HepG2 (cell line): Measurements from ENCODE around the gene ANO4. TPM values are rescaled to one million over a fixed set of nuclear protein-coding genes. Genes with fewer than 3 reads are reported as not detected.

Source experiments
- ATAC-seq: fragments of 200-7000 bp; cut with Tn5 transposase; 3 replicates; pipeline ENCODE4 v1.9.1; 2020; ENCODE audit warnings: mild to moderate bottlenecking, moderate library complexity
- BruUV-seq: library from RNA; stranded (reverse); fragments of 400-500 nt; replicated peaks from 2 replicates; lab custom pipeline; 2021; lab: Mats Ljungman, UMichigan
- CTCF ChIA-PET: fragments of 300-600 bp; formaldehyde crosslinking; extraction: SDS; loops from one replicate; lab custom pipeline; 2021; ENCODE audit warnings: low total read pairs, inconsistent platforms, low intra/inter-chr PET ratio; lab: Yijun Ruan, JAX
- POLR2A ChIA-PET: fragments of 350-600 bp; sonication (Branson Sonifier 250); formaldehyde crosslinking; loops from one replicate; lab custom pipeline; 2020; ENCODE audit warnings: antibody characterized with exemption, inconsistent platforms; lab: Yijun Ruan, JAX
- DNase-seq: peaks from one replicate; pipeline ENCODE4 v3.0.0-alpha.2; 2015; ENCODE audit warnings: low spot score
- FAIRE-seq: peaks from 3 replicates; lab custom pipeline; 2011; peaks lifted over from hg19 to GRCh38; lab: Jason Lieb, UNC
- H2AFZ ChIP-seq: one replicate; pipeline ENCODE4 v1.6.1; 2011; ENCODE audit warnings: low read length, inconsistent platforms
- H3K27ac ChIP-seq: fragments of 300-600 bp; 3 replicates; pipeline ENCODE4 v1.8.0; 2011; ENCODE audit warnings: mixed run types, mild to moderate bottlenecking, mixed read lengths, low read length, inconsistent platforms; ENCODE audit not compliant: insufficient read depth; ENCODE audit errors: extremely low read length
- H3K27me3 ChIP-seq, 2 experiments: fragments of 200-600 bp in 1 of 2; 2 replicates in 1 of 2; 3 replicates in 1 of 2; pipeline versions ENCODE4 v1.6.0 to v1.8.0; 2011; ENCODE audit warnings: low read length in 2 of 2, mild to moderate bottlenecking in 2 of 2, moderate library complexity in 2 of 2, inconsistent platforms in 1 of 2; ENCODE audit not compliant: insufficient read depth in 2 of 2, control insufficient read depth in 1 of 2
- H3K36me3 ChIP-seq, 2 experiments: fragments of 200-600 bp in 1 of 2; replicated peaks in 1 of 2; 2 replicates in 1 of 2; 3 replicates in 1 of 2; pipeline versions ENCODE4 v1.5.1 to v1.8.0; 2011; ENCODE audit warnings: low read length in 2 of 2, inconsistent platforms in 1 of 2; ENCODE audit not compliant: insufficient read depth in 2 of 2, control insufficient read depth in 1 of 2
- H3K4me1 ChIP-seq: 2 replicates; pipeline ENCODE4 v1.5.1; 2012; ENCODE audit warnings: low read length, inconsistent platforms; ENCODE audit not compliant: insufficient read depth
- H3K4me2 ChIP-seq: 2 replicates; pipeline ENCODE4 v1.6.0; 2011; ENCODE audit warnings: low read depth, low read length, inconsistent platforms
- H3K4me3 ChIP-seq, 3 experiments: fragments of 200-600 bp in 1 of 3; sonication (generic), shearing (Covaris generic) in 1 of 3; replicated peaks in 1 of 3; 2 replicates each; pipeline ENCODE4 v1.5.1; 2011 to 2016; ENCODE audit warnings: low read length in 3 of 3, inconsistent platforms in 2 of 3, low read depth in 2 of 3, mild to moderate bottlenecking in 2 of 3, control low read depth in 1 of 3, mixed read lengths in 1 of 3; ENCODE audit not compliant: insufficient read depth in 1 of 3
- H3K79me2 ChIP-seq: one replicate; pipeline ENCODE4 v1.6.1; 2011; ENCODE audit warnings: low read length, inconsistent platforms; ENCODE audit not compliant: insufficient read depth
- H3K9ac ChIP-seq: 2 replicates; pipeline ENCODE4 v1.6.0; 2011; ENCODE audit warnings: mild to moderate bottlenecking, low read depth, low read length, inconsistent platforms; ENCODE audit not compliant: insufficient read depth
- H3K9me3 ChIP-seq: 2 replicates; pipeline ENCODE4 v1.5.1; 2012; ENCODE audit warnings: mild to moderate bottlenecking, low read length
- H4K20me1 ChIP-seq: 2 replicates; pipeline ENCODE4 v1.6.0; 2011; ENCODE audit warnings: inconsistent platforms, mild to moderate bottlenecking, low read length, moderate library complexity; ENCODE audit not compliant: insufficient read depth
- ARID3A ChIP-seq: IDR thresholded peaks from 2 replicates; pipeline ENCODE4 v1.6.1; 2012; ENCODE audit warnings: low read depth, low read length, improper control_type of control experiment
- CBX2 ChIP-seq, 2 experiments: fragments of 200-600 bp in 1 of 2; sonication (generic); formaldehyde crosslinking in 1 of 2; IDR thresholded peaks; 2 replicates each; pipeline versions ENCODE4 v1.7.0 to v1.8.1; 2018 to 2022; ENCODE audit warnings: low read depth in 2 of 2, low read length in 1 of 2, mild to moderate bottlenecking in 1 of 2, missing genetic modification reagents in 1 of 2
- ERF ChIP-seq: IDR thresholded peaks from 2 replicates; pipeline ENCODE4 v1.6.1; 2018; ENCODE audit warnings: missing biosample characterization, missing genetic modification reagents
- ETV5 ChIP-seq: IDR thresholded peaks from 2 replicates; pipeline ENCODE4 v1.6.1; 2018; ENCODE audit warnings: missing biosample characterization, missing genetic modification reagents, inconsistent platforms, borderline replicate concordance
- JARID2 ChIP-seq: sonication (generic); formaldehyde crosslinking; IDR thresholded peaks from 2 replicates; pipeline ENCODE4 v1.8.1; 2023; ENCODE audit warnings: missing genetic modification reagents, inconsistent platforms; ENCODE audit not compliant: insufficient replicate concordance
- KDM3A ChIP-seq: IDR thresholded peaks from 2 replicates; pipeline ENCODE4 v1.6.1; 2018; ENCODE audit warnings: low read depth, missing compliant biosample characterization
- MAFF ChIP-seq: IDR thresholded peaks from 2 replicates; pipeline ENCODE4 v1.6.1; 2011; ENCODE audit warnings: low read depth, low read length, improper control_type of control experiment
- MAFK ChIP-seq, 2 experiments: IDR thresholded peaks in 1 of 2; conservative IDR thresholded peaks in 1 of 2; 2 replicates each; pipeline ENCODE4 v1.6.1; 2011; ENCODE audit warnings: improper control_type of control experiment in 2 of 2, low read length in 2 of 2
- NFKB2 ChIP-seq: sonication (generic); formaldehyde crosslinking; IDR thresholded peaks from 2 replicates; pipeline ENCODE4 v1.4.0; 2020; ENCODE audit warnings: missing genetic modification reagents, borderline replicate concordance
- RERE ChIP-seq: IDR thresholded peaks from 2 replicates; pipeline ENCODE4 v1.6.1; 2016; ENCODE audit warnings: low read depth, missing genetic modification reagents, missing compliant biosample characterization
- RFX5 ChIP-seq: IDR thresholded peaks from 2 replicates; pipeline ENCODE4 v1.6.1; 2011; ENCODE audit warnings: low read depth, low read length, improper control_type of control experiment
- TBP ChIP-seq: sonication (generic); formaldehyde crosslinking; IDR thresholded peaks from 2 replicates; pipeline ENCODE4 v1.5.0; 2020; ENCODE audit warnings: missing genetic modification reagents
- ZMYM3 ChIP-seq: sonication (generic); formaldehyde crosslinking; IDR thresholded peaks from 2 replicates; pipeline ENCODE4 v1.5.1; 2020; ENCODE audit warnings: mild to moderate bottlenecking, missing genetic modification reagents
- ZNF296 ChIP-seq: sonication (generic); formaldehyde crosslinking; conservative IDR thresholded peaks from 2 replicates; pipeline ENCODE4 v1.5.0; 2020; ENCODE audit warnings: mild to moderate bottlenecking, missing genetic modification reagents
- ZNF451 ChIP-seq: sonication (generic); formaldehyde crosslinking; IDR thresholded peaks from 2 replicates; pipeline ENCODE4 v1.5.0; 2020; ENCODE audit warnings: mild to moderate bottlenecking, missing genetic modification reagents
- ZNF468 ChIP-seq: sonication (generic); formaldehyde crosslinking; IDR thresholded peaks from 2 replicates; pipeline ENCODE4 v1.8.0; 2022; ENCODE audit warnings: mild to moderate bottlenecking, moderate library complexity, missing genetic modification reagents
- ZNF704 ChIP-seq: sonication (generic); formaldehyde crosslinking; IDR thresholded peaks from 2 replicates; pipeline ENCODE4 v1.8.1; 2023; ENCODE audit warnings: mild to moderate bottlenecking, inconsistent platforms, moderate library complexity, missing genetic modification reagents, borderline replicate concordance
- WGBS: methylation state at CpG from one replicate; pipeline ENCODE4 v1.1.6; 2017; ENCODE audit warnings: low lambda C conversion rate; 5-methylcytosine and 5-hydroxymethylcytosine counted together
- in situ Hi-C: cut with HindIII; loops from 2 replicates; pipeline ENCODE4 v1.10.0; 2017; ENCODE audit warnings: low pct_unique_long_range_greater_than_20kb; ENCODE audit not compliant: extremely low pct_ligation_motif_present
- intact Hi-C: fragments of 100-400 bp; cut with micrococcal nuclease; formaldehyde crosslinking; loops from one replicate; pipeline ENCODE4 v1.10.0; 2022; ENCODE audit not compliant: unreplicated experiment
- polyA plus RNA-seq, 8 experiments: library from polyadenylated mRNA; depleted of rRNA in 3 of 8; stranded (reverse) in 7 of 8; unstranded in 1 of 8; fragments of >200 nt; fragmentation: Illumina TruSeq in 4 of 8; extraction: Trizol in 4 of 8; gene quantifications; 2 replicates each; pipeline versions ENCODE4 v1.2.1 to v1.2.3, GENCODE V29; 2011 to 2016; ENCODE audit warnings: low read depth in 4 of 8, missing spikeins in 1 of 8, mixed read lengths in 1 of 8; ENCODE audit not compliant: insufficient read depth in 1 of 8
- total RNA-seq, 5 experiments: library from RNA; depleted of rRNA; stranded (reverse); fragments of >200 nt; fragmentation: Illumina TruSeq; extraction: Trizol; gene quantifications; 2 replicates each; pipeline ENCODE4 v1.2.3, GENCODE V29; 2016; ENCODE audit warnings: low read depth in 1 of 5

Gene ANO4
- total and polyA plus RNA-seq, 2 of the 13 experiments (the other 11 are each of a cell fraction or from before 2014, with no cell fraction given) = not detected

- Histone ChIP-seq H3K4me1 (no peaks in the 10 kb centered on the region), H3K4me3 (no peak overlapping the region), H3K4me2 (no peak overlapping the region), H3K36me3 (no peaks in the 10 kb centered on the region), H3K9me3 (no peaks in the 10 kb centered on the region), H3K27me3 (peaks cover 1 to 18% of the 10 kb centered on the region in 2 experiments; a peak in 4 of 5 replicates), H3K27ac (no peak overlapping the region), H4K20me1 (no peaks in the 10 kb centered on the region), H3K79me2 (no peaks in the 10 kb centered on the region), H2AFZ (no peak overlapping the region), H3K9ac (no peak overlapping the region)
- POLR2A ChIA-PET = no interaction called here
- TF ChIP-seq ARID3A = no peak
- no peak for TF ChIP-seq ZNF704 (CRISPR knock-in tag)
- TF ChIP-seq ETV5 (CRISPR knock-in tag) = no peak
- TF ChIP-seq ZNF468 (CRISPR knock-in tag) = no peak
- no peak for TF ChIP-seq KDM3A (CRISPR knock-in tag)
- peak; percentile 89 to 95 for TF ChIP-seq MAFK (conservative IDR thresholded peaks at IDR 0.05 in 1 of 2, IDR thresholded peaks at IDR 0.05 in 1 of 2; ENCODE audit: low read length in 2 of 2)
- no peak for TF ChIP-seq CBX2 (IDR thresholded peaks at IDR 0.05; ENCODE audit: low read depth, low read length)
- no peak for TF ChIP-seq CBX2 (CRISPR knock-in tag; IDR thresholded peaks at IDR 0.05; ENCODE audit: low read depth)
- no peak for TF ChIP-seq ZNF296 (CRISPR knock-in tag)
- no peak for TF ChIP-seq JARID2 (CRISPR knock-in tag)
- no peak for TF ChIP-seq RERE (CRISPR knock-in tag)
- TF ChIP-seq ERF (CRISPR knock-in tag) = no peak
- TF ChIP-seq RFX5 = no peak
- no peak for TF ChIP-seq TBP
- TF ChIP-seq ZMYM3 (CRISPR knock-in tag) = no peak
- TF ChIP-seq ZNF451 = no peak
- peak; percentile 90 for TF ChIP-seq MAFF
- no peak for TF ChIP-seq NFKB2
- intact Hi-C loops (no loop called here), in situ Hi-C loops (no loop called here)
- DNase-seq (no peak), ATAC-seq (no peak), FAIRE-seq (no peak)
- CTCF ChIA-PET = no interaction called here
- no TSS peak for BruUV-seq
- 20% methylated on average over 1 of the region's 1 CpG for WGBS
These were observed 4.0 kb upstream of the ANO4 start for GRCh38 chr12:100790552-100790951.
